Prostate gland (tissue), 2 donors: ENCODE measurements around the gene KCNK13. TPM values are rescaled to one million over a fixed set of nuclear protein-coding genes. Genes with fewer than 3 reads are reported as not detected.

Experiments used
- DNase-seq: peaks from one replicate; pipeline ENCODE4 v3.0.0-alpha.2; 2019; ENCODE audit warnings: low spot score
- H3K27ac ChIP-seq, 2 donors: fragments of 200-600 bp; sonication (generic); 2 replicates each; pipeline ENCODE4 v1.5.1; 2017 to 2019
- H3K27me3 ChIP-seq: fragments of 200-600 bp; sonication (generic); replicated peaks from 2 replicates; pipeline ENCODE4 v1.5.1; 2019; ENCODE audit not compliant: insufficient read depth
- H3K36me3 ChIP-seq, 2 donors: fragments of 200-600 bp; sonication (generic); 1 replicate in 1 of 2; 2 replicates in 1 of 2; pipeline versions ENCODE4 v1.5.1 to v1.8.1; 2017 to 2019
- H3K4me1 ChIP-seq: fragments of 200-600 bp; sonication (generic); replicated peaks from 2 replicates; pipeline ENCODE4 v1.5.1; 2019
- H3K4me3 ChIP-seq, 2 donors: fragments of 200-600 bp; sonication (generic); 2 replicates each; pipeline ENCODE4 v1.5.1; 2017 to 2019
- H3K9me3 ChIP-seq: fragments of 200-600 bp; sonication (generic); 2 replicates; pipeline ENCODE4 v1.5.1; 2017
- CTCF ChIP-seq, 4 experiments: fragments of 200-600 bp in 2 of 4; fragments of 450-650 bp in 2 of 4; sonication (generic) in 2 of 4; IDR thresholded peaks; 1 replicate in 3 of 4; 2 replicates in 1 of 4; pipeline ENCODE4 v1.5.1; 2016 to 2019; ENCODE audit warnings: antibody characterized with exemption in 4 of 4, mild to moderate bottlenecking in 2 of 4, moderate library complexity in 2 of 4
- POLR2A ChIP-seq: fragments of 450-650 bp; IDR thresholded peaks from one replicate; pipeline ENCODE4 v1.6.1; 2016; ENCODE audit warnings: antibody characterized with exemption, mild to moderate bottlenecking
- POLR2AphosphoS5 ChIP-seq: sonication (generic); formaldehyde crosslinking; IDR thresholded peaks from one replicate; pipeline ENCODE4 v1.6.1; 2017; ENCODE audit warnings: antibody characterized with exemption
- WGBS: methylation state at CpG from one replicate; pipeline ENCODE4 v1.1.5; 2018; 5-methylcytosine and 5-hydroxymethylcytosine counted together
- intact Hi-C: fragments of 100-400 bp; cut with DNase I; formaldehyde crosslinking; loops from one replicate; pipeline ENCODE4 v1.14.2; 2022
- total RNA-seq, 2 donors: library from RNA; depleted of rRNA; stranded (reverse); fragments of >200 nt; gene quantifications; one replicate each; pipeline ENCODE4 v1.1.0, GENCODE V29; 2016

Gene KCNK13
- total RNA-seq, 2 donors from 2014 or later: 0.09 to 36.8 TPM

DNA sequence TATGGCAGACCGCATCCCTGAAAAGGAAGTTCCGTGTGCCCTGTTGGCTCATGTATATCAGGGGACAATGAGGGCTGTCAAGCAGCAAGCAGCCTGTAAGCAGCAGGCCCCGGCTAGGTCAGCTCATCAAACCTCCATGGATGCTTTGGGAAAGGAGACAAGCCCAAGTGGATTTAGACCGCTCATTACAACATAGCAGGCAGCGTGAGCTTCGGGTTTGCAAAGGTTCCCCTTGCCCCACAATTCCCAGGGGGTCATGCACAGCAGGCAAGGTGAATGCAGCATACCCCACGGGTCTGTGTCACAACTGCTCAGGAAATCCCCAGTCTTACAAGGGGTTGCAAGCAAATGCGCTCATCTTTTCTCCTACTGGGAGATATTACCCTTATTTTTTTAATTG is 54.6 kb downstream of the KCNK13 start:
- H3K27ac ChIP-seq: no peak overlapping the region
- no peak overlapping the region for H3K4me3 ChIP-seq
- intact Hi-C loops: no loop called here
- no peak for DNase-seq
- H3K9me3 ChIP-seq: no peaks in the 10 kb centered on the region
- H3K36me3 ChIP-seq: no peaks in the 10 kb centered on the region
- no peaks in the 10 kb centered on the region for H3K27me3 ChIP-seq
- TF ChIP-seq CTCF (IDR thresholded peaks at IDR 0.05) (no peak), POLR2AphosphoS5 (no peak), POLR2A (no peak)
- H3K4me1 ChIP-seq: no peaks in the 10 kb centered on the region
- 71% methylated on average over 8 of the region's 8 CpGs for WGBS

- 44% methylated on average over 3 of the region's 3 CpGs for WGBS
- H3K36me3 ChIP-seq: no peaks in the 10 kb centered on the region
Measured at GRCh38 chr14:90118027-90118426, 56.2 kb downstream of the KCNK13 start.

GRCh38 chr14:90126260-90126659 is 64.5 kb downstream of the KCNK13 start:
- intact Hi-C loops: no loop called here
- TF ChIP-seq CTCF (IDR thresholded peaks at IDR 0.05): no peak
- TF ChIP-seq POLR2AphosphoS5: no peak
- no peak for TF ChIP-seq POLR2A

More at GRCh38 chr14:90118027-90118426, 56.2 kb downstream of the KCNK13 start:
- H3K4me3 ChIP-seq: no peak overlapping the region
- H3K27me3 ChIP-seq: no peaks in the 10 kb centered on the region
- no peaks in the 10 kb centered on the region for H3K9me3 ChIP-seq
- no peaks in the 10 kb centered on the region for H3K4me1 ChIP-seq
- no peak for TF ChIP-seq POLR2AphosphoS5
- TF ChIP-seq POLR2A: no peak
- no peak for TF ChIP-seq CTCF (IDR thresholded peaks at IDR 0.05)
- no peak overlapping the region for H3K27ac ChIP-seq
- no peak for DNase-seq
- intact Hi-C loops: no loop called here

GRCh38 chr14:90132821-90133570 is 71.2 kb downstream of the KCNK13 start:
- no peak for TF ChIP-seq POLR2A
- no peak for TF ChIP-seq POLR2AphosphoS5
- TF ChIP-seq CTCF (IDR thresholded peaks at IDR 0.05): no peak
- Histone ChIP-seq H3K9me3 (no peaks in the 10 kb centered on the region), H3K4me1 (no peaks in the 10 kb centered on the region), H3K27ac (no peak overlapping the region), H3K27me3 (no peaks in the 10 kb centered on the region), H3K4me3 (no peak overlapping the region), H3K36me3 (no peaks in the 10 kb centered on the region)
- intact Hi-C loops: no loop called here
- DNase-seq: no peak
- WGBS: 80% methylated on average over 10 of the region's 10 CpGs

More at GRCh38 chr14:90126260-90126659, 64.5 kb downstream of the KCNK13 start:
- 92% methylated on average over 15 of the region's 15 CpGs for WGBS
- Histone ChIP-seq H3K27me3 (no peaks in the 10 kb centered on the region), H3K4me3 (no peak overlapping the region), H3K9me3 (no peaks in the 10 kb centered on the region), H3K27ac (no peak overlapping the region), H3K4me1 (no peaks in the 10 kb centered on the region), H3K36me3 (no peaks in the 10 kb centered on the region)
- DNase-seq: no peak

GRCh38 chr14:90136904-90137303 is 75.1 kb downstream of the KCNK13 start:
- no peaks in the 10 kb centered on the region for H3K36me3 ChIP-seq
- intact Hi-C loops: no loop called here
- WGBS: 56% methylated on average over 4 of the region's 4 CpGs
- no peaks in the 10 kb centered on the region for H3K27me3 ChIP-seq
- H3K9me3 ChIP-seq: no peaks in the 10 kb centered on the region
- no peaks in the 10 kb centered on the region for H3K4me1 ChIP-seq
- no peak for DNase-seq
- H3K4me3 ChIP-seq: no peak overlapping the region
- TF ChIP-seq POLR2A: no peak
- H3K27ac ChIP-seq: no peak overlapping the region
